ENCODE data around the gene THRB. TPM values are rescaled to one million over a fixed set of nuclear protein-coding genes. Genes with fewer than 3 reads are reported as not detected.

Gene THRB
- total and polyA plus RNA-seq, 9 of the 15 experiments (the other 6 are each of a cell fraction or from before 2014, with no cell fraction given) = 1.7 to 14.9 (median 6.9) TPM

- no peak for FAIRE-seq
These were observed 34.6 kb upstream of the THRB start for GRCh38 chr3:24529210-24529609.

More at GRCh38 chr3:24529210-24529609, 34.6 kb upstream of the THRB start:
- H4K20me1 ChIP-seq (replicated peaks; ENCODE audit: control insufficient read depth, insufficient read depth, low read length) = no peaks in the 10 kb centered on the region
- no peak for TF ChIP-seq NONO (IDR thresholded peaks at IDR 0.05; ENCODE audit: low read depth in 2 of 2, low read length in 1 of 2)
- TF ChIP-seq ESRRA (IDR thresholded peaks at IDR 0.05; ENCODE audit: borderline replicate concordance, low read depth) = no peak
- no peak for TF ChIP-seq TSHZ1 (CRISPR knock-in tag; IDR thresholded peaks at IDR 0.05)
- TF ChIP-seq PKNOX1 (IDR thresholded peaks at IDR 0.05) = no peak
- TF ChIP-seq TRIM24 (IDR thresholded peaks at IDR 0.05) = no peak
- TF ChIP-seq SREBF1 (IDR thresholded peaks at IDR 0.05; ENCODE audit: borderline replicate concordance, low read depth, low read length) = no peak
- no peak for TF ChIP-seq TFAM (CRISPR knock-in tag; conservative IDR thresholded peaks at IDR 0.05)
- no peak for TF ChIP-seq PYGO2 (tag; IDR thresholded peaks at IDR 0.05)
- no peak for TF ChIP-seq ETV6 (IDR thresholded peaks at IDR 0.05; ENCODE audit: borderline replicate concordance in 1 of 2, low read depth in 2 of 2, low read length in 1 of 2)
- no peak for TF ChIP-seq ETV6 (CRISPR knock-in tag; IDR thresholded peaks at IDR 0.05; ENCODE audit: borderline replicate concordance)
- TF ChIP-seq TCF7 (IDR thresholded peaks at IDR 0.05; ENCODE audit: borderline replicate concordance) = no peak
- no peak for TF ChIP-seq PHF8 (IDR thresholded peaks at IDR 0.05; ENCODE audit: borderline replicate concordance, low read length)
- TF ChIP-seq TAF15 (IDR thresholded peaks at IDR 0.05; ENCODE audit: low read depth, low read length) = no peak
- no peak for TF ChIP-seq NR1H2 (CRISPR knock-in tag; IDR thresholded peaks at IDR 0.05)
- TF ChIP-seq GATA2 (CRISPR knock-in tag; IDR thresholded peaks at IDR 0.05) = no peak
- TF ChIP-seq ZBTB9 (CRISPR knock-in tag; IDR thresholded peaks at IDR 0.05) = no peak
- no peak for TF ChIP-seq ZBED1 (IDR thresholded peaks at IDR 0.05)
- TF ChIP-seq ZNF431 (CRISPR knock-in tag; IDR thresholded peaks at IDR 0.05) = no peak
- TF ChIP-seq HMG20A (CRISPR knock-in tag; conservative IDR thresholded peaks at IDR 0.05) = no peak
- intact Hi-C loops (cut with micrococcal nuclease) = loop anchor here (10.0 kb wide), 1 partner anchor 116 kb away; no protein-coding TSS in a partner anchor
- ATAC-seq = no peak
- H3K36me3 ChIP-seq (ENCODE audit: control insufficient read depth, insufficient read depth, low read length) = no peaks in the 10 kb centered on the region
- CTCF ChIA-PET (ENCODE audit: low intra/inter-chr PET ratio) = no interaction called here
- in situ Hi-C loops (cut with MboI) = no loop called here
- H3K4me3 ChIP-seq = no peak overlapping the region
- H3K27me3 ChIP-seq (ENCODE audit: control insufficient read depth in 2 of 2, insufficient read depth in 2 of 2, low read length in 2 of 2) = no peaks in the 10 kb centered on the region
- DNase-seq (ENCODE audit: extremely low read depth in 1 of 4, low spot score in 3 of 4) = no peak
- no peaks in the 10 kb centered on the region for H3K4me1 ChIP-seq (replicated peaks in 1 of 2; ENCODE audit: control insufficient read depth in 2 of 2, insufficient read depth in 2 of 2, low read length in 2 of 2)
- H3K27ac ChIP-seq (ENCODE audit: extremely low read depth, low read depth, low read length) = no peak overlapping the region
- no peaks in the 10 kb centered on the region for H3K9me3 ChIP-seq (replicated peaks; ENCODE audit: control insufficient read depth, insufficient read depth, low read depth, low read length)
- no peak overlapping the region for H2AFZ ChIP-seq (ENCODE audit: low read depth, low read length)
- no peak overlapping the region for H3K4me2 ChIP-seq (ENCODE audit: insufficient read depth, low read length)
- no peaks in the 10 kb centered on the region for H3K79me2 ChIP-seq (ENCODE audit: control insufficient read depth, insufficient read depth, low read length)
- POLR2A ChIA-PET = no interaction called here
- no peaks in the 10 kb centered on the region for H3K9me1 ChIP-seq (ENCODE audit: control insufficient read depth, insufficient read depth, low read length)
- H3K9ac ChIP-seq (ENCODE audit: insufficient read depth in 1 of 2, low read depth in 2 of 2, low read length in 2 of 2) = no peak overlapping the region
- BruUV-seq (replicated peaks) = no TSS peak

All from K562 (cell line).